Osteoblast (primary cell): ENCODE results near the gene SLC37A1. TPM values are rescaled to one million over a fixed set of nuclear protein-coding genes. Genes with fewer than 3 reads are reported as not detected.

ENCODE experiments used
- DNase-seq: peaks from one replicate; pipeline ENCODE4 v3.0.0; 2011; ENCODE audit warnings: low spot score, mixed read lengths; ENCODE audit not compliant: insufficient read length; ENCODE audit errors: missing footprints
- H2AFZ ChIP-seq: 2 replicates; pipeline ENCODE4 v1.6.0; 2011; ENCODE audit warnings: mild to moderate bottlenecking, low read length
- H3K27ac ChIP-seq: 2 replicates; pipeline ENCODE4 v1.5.1; 2011; ENCODE audit warnings: mild to moderate bottlenecking, low read depth, low read length, moderate library complexity
- H3K27me3 ChIP-seq: 2 replicates; pipeline ENCODE4 v1.6.0; 2012; ENCODE audit warnings: mild to moderate bottlenecking, control low read depth, inconsistent platforms, low read length, moderate library complexity; ENCODE audit not compliant: insufficient read depth
- H3K36me3 ChIP-seq: 2 replicates; pipeline ENCODE4 v1.5.1; 2011; ENCODE audit warnings: mild to moderate bottlenecking, low read length, control low read depth, moderate library complexity; ENCODE audit not compliant: insufficient read depth
- H3K4me1 ChIP-seq: 2 replicates; pipeline ENCODE4 v1.5.1; 2011; ENCODE audit warnings: mild to moderate bottlenecking, low read length, control low read depth, moderate library complexity; ENCODE audit not compliant: insufficient read depth
- H3K4me2 ChIP-seq: 2 replicates; pipeline ENCODE4 v1.6.0; 2011; ENCODE audit warnings: mild to moderate bottlenecking, low read length; ENCODE audit not compliant: insufficient read depth
- H3K4me3 ChIP-seq: fragments of 200-600 bp; sonication (generic); 3 replicates; pipeline ENCODE4 v1.5.1; 2012; ENCODE audit warnings: mild to moderate bottlenecking, low read length, inconsistent platforms; ENCODE audit not compliant: insufficient read depth
- H3K79me2 ChIP-seq: 2 replicates; pipeline ENCODE4 v1.6.0; 2012; ENCODE audit warnings: mild to moderate bottlenecking, low read length, control low read depth, inconsistent platforms; ENCODE audit not compliant: insufficient read depth
- H3K9me3 ChIP-seq: 2 replicates; pipeline ENCODE4 v1.5.1; 2011; ENCODE audit warnings: low read depth, low read length, control low read depth
- H4K20me1 ChIP-seq: 2 replicates; pipeline ENCODE4 v1.6.0; 2012; ENCODE audit warnings: mild to moderate bottlenecking, low read length, control low read depth; ENCODE audit not compliant: insufficient read depth
- total RNA-seq: library from RNA; depleted of rRNA; stranded (reverse); fragments of >200 nt; gene quantifications from 2 replicates; pipeline ENCODE4 v1.2.3, GENCODE V29; 2012
- TF ChIP-seq, protein P1 (sequence below): IDR thresholded peaks from 2 replicates; pipeline ENCODE4 v1.5.1; 2011; ENCODE audit warnings: mild to moderate bottlenecking, low read depth, low read length, moderate library complexity; ENCODE audit errors: extremely low read depth

The SLC37A1 gene
- total RNA-seq, 1 donor = 6.9 TPM

DNA sequence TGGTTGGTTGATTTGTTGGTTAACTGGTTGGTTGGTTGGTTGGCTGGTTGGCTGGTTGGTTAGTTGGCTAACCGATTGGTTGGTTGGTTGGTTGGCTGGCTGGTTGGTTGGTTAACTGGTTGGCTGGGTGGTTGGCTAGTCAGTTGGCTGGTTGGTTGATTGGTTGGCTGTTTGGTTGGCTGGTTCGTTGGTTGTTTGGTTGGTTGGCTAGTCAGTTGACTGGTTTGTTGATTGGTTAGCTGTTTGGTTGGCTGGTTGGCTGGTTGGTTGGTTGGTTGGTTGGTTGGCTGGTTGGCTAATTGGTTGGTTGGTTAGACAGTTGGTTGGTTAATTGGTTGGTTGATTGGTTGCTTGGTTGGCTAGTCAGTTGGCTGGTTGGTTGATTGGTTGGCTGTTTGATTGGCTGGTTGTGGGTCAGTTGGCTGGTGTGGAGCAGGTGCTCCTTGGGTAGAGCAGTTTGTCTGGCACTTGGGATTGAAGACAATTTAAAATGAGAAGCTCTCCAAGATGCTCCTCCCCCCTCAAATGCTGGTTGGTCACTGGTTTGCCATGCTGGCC, 24.6 kb upstream of the SLC37A1 start:
- Histone ChIP-seq H2AFZ (no peak overlapping the region), H3K27me3 (no peaks in the 10 kb centered on the region), H3K4me3 (no peak overlapping the region), H3K9me3 (no peaks in the 10 kb centered on the region), H3K4me2 (no peak overlapping the region), H4K20me1 (no peaks in the 10 kb centered on the region), H3K4me1 (no peaks in the 10 kb centered on the region), H3K36me3 (no peaks in the 10 kb centered on the region), H3K27ac (no peak overlapping the region), H3K79me2 (no peaks in the 10 kb centered on the region)
- TF ChIP-seq, protein P1, sequence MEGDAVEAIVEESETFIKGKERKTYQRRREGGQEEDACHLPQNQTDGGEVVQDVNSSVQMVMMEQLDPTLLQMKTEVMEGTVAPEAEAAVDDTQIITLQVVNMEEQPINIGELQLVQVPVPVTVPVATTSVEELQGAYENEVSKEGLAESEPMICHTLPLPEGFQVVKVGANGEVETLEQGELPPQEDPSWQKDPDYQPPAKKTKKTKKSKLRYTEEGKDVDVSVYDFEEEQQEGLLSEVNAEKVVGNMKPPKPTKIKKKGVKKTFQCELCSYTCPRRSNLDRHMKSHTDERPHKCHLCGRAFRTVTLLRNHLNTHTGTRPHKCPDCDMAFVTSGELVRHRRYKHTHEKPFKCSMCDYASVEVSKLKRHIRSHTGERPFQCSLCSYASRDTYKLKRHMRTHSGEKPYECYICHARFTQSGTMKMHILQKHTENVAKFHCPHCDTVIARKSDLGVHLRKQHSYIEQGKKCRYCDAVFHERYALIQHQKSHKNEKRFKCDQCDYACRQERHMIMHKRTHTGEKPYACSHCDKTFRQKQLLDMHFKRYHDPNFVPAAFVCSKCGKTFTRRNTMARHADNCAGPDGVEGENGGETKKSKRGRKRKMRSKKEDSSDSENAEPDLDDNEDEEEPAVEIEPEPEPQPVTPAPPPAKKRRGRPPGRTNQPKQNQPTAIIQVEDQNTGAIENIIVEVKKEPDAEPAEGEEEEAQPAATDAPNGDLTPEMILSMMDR = no peak
- no peak for DNase-seq

DNA sequence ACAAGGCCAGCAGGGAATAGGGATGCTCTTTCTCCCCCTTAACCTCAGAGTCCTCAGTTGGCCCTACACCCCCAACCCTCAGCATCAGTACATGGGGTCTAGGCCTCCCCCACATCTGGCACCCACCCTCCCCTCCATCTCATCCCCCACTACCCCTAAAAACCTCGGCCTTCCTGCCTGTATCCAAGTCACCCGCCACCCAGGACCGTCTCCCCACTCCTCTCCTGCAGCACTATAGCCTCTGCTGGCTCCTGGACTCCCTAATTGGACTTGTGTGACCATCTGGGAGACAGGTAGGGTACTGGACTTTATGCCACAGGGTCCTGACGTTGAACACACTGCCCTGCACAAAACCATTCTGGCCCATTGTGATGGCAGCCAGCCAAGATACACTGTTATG, 23.7 kb upstream of the SLC37A1 start:
- Histone ChIP-seq H3K79me2 (no peaks in the 10 kb centered on the region), H3K9me3 (no peaks in the 10 kb centered on the region), H3K36me3 (no peaks in the 10 kb centered on the region), H2AFZ (no peak overlapping the region), H3K27ac (no peak overlapping the region), H3K4me2 (no peak overlapping the region), H3K4me3 (no peak overlapping the region), H4K20me1 (no peaks in the 10 kb centered on the region), H3K27me3 (no peaks in the 10 kb centered on the region), H3K4me1 (no peaks in the 10 kb centered on the region)
- TF ChIP-seq, protein P1 = no peak
- DNase-seq = no peak

DNA sequence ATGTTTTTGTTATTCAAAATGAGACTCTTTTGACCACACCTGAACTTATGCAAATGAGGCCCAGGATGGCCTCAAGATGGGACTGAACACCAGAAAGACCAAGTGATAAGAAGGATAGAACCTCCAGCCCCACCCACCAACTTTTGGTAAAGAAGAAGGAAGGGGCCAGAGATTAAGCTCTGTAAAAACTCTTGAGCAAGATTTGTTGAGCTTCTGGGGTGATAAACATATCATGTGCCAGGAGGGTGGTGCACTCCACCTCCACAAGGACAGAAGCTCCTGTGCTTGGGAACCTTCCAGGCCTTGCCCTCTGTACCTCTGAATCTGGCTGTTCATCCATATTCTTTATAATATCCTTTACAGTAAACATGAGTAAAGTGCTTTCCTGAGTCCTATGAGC, 22.9 kb upstream of the SLC37A1 start:
- Histone ChIP-seq H4K20me1 (no peaks in the 10 kb centered on the region), H3K79me2 (no peaks in the 10 kb centered on the region), H3K4me2 (no peak overlapping the region), H3K27ac (no peak overlapping the region), H3K27me3 (no peaks in the 10 kb centered on the region), H3K4me1 (peaks cover 5% of the 10 kb centered on the region), H3K9me3 (no peaks in the 10 kb centered on the region), H3K4me3 (no peak overlapping the region), H2AFZ (no peak overlapping the region), H3K36me3 (no peaks in the 10 kb centered on the region)
- TF ChIP-seq, protein P1 = no peak
- no peak for DNase-seq

DNA sequence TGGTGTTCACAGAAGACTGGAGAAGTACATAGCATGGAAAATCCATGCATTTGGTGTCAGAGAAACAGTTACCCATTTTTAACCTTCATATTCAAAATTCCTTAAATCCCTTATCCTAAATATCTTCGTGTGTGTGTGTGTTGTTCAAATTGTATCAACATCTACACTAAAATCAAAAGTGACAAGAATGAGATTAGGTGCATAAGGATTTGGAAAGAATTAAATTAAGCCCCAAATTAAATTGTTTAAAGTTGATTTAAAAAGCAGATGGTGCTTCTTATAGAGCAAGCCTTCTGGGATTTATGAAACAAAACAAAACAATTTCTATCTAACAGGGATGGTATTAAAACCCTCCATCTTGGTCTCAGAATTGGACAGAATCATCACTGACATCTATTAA, 22.3 kb upstream of the SLC37A1 start:
- Histone ChIP-seq H4K20me1 (no peaks in the 10 kb centered on the region), H3K27me3 (no peaks in the 10 kb centered on the region), H3K36me3 (no peaks in the 10 kb centered on the region), H3K4me3 (no peak overlapping the region), H2AFZ (no peak overlapping the region), H3K9me3 (no peaks in the 10 kb centered on the region), H3K27ac (no peak overlapping the region), H3K79me2 (no peaks in the 10 kb centered on the region), H3K4me1 (peaks cover 7% of the 10 kb centered on the region), H3K4me2 (no peak overlapping the region)
- no peak for DNase-seq
- TF ChIP-seq, protein P1 = no peak
